Activated naive CD4-positive, alpha-beta T cell treated with anti-CD3 and anti-CD28 coated beads, Interleukin-2, amount 10 ng/mL, durations not matched to agents 7 days and 5 days (primary cell): ENCODE results near the gene ATF7.

ENCODE experiments used
- CTCF ChIA-PET: fragments of 350-600 bp; sonication (Branson Sonifier 250); formaldehyde crosslinking; loops from one replicate; lab custom pipeline; 2021; ENCODE audit warnings: antibody characterized with exemption; lab: Charles Lee
- DNase-seq: peaks from one replicate; pipeline ENCODE4 v3.0.0-alpha.2; 2020
- H3K27ac Mint-ChIP-seq: one replicate; pipeline ENCODE4 v1.8.0; 2021; ENCODE audit warnings: mild to moderate bottlenecking, moderate library complexity, mixed read lengths
- H3K27me3 Mint-ChIP-seq: one replicate; pipeline ENCODE4 v1.8.0; 2021; ENCODE audit warnings: mild to moderate bottlenecking, mixed read lengths
- H3K36me3 Mint-ChIP-seq: one replicate; pipeline ENCODE4 v1.8.0; 2021; ENCODE audit warnings: mixed read lengths
- H3K4me1 Mint-ChIP-seq: one replicate; pipeline ENCODE4 v1.8.0; 2021; ENCODE audit warnings: mixed read lengths
- H3K4me3 Mint-ChIP-seq: one replicate; pipeline ENCODE4 v1.8.0; 2021; ENCODE audit warnings: mild to moderate bottlenecking, moderate library complexity, mixed read lengths
- H3K9me3 Mint-ChIP-seq: one replicate; pipeline ENCODE4 v1.8.0; 2021; ENCODE audit warnings: mixed read lengths

Gene ATF7

DNA sequence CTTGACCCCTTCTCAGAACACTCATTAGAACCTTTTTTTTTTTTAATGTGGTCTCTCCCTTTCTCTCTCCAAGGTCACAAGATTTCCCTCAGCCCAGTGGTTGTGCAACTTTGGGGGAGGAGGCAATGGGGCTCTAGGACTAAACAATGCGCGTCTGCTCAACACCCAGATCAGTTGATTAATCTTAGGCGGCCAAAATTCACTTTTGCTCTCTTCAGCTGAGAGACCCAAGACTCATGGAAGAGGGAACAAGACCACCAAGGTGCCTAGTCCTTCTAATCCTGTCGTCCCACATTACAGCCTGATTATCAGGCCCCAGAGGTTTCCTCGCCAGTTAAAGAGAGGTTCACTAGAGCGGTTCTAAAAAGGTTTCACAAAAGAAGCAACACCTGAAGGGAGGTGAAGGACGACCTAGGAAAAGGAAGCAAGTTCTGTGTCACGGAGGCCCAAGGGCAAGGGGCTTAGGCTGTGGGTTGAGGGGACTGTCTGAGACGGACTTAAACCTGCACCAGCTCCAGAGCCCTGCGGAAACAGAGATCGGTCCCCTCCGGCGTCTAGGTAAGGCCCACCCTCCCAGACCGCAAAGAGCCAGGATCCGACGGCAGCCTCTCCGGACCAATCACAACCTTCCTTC is 125.9 kb downstream of the ATF7 start:
- CTCF ChIA-PET, result interaction anchor here (0.6 to 2.3 kb wide), 8 partner anchors 8 to 179 kb away, joined by 4 to 8 read pairs (median 6); partner anchors contain the start of gene AAAS
- Mint-ChIP-seq H3K27me3 (no peaks in the 10 kb centered on the region), H3K36me3 (peaks cover 6% of the 10 kb centered on the region), H3K9me3 (no peaks in the 10 kb centered on the region), H3K27ac (peak overlapping the region; percentile 96), H3K4me3 (peak overlapping the region; percentile 80), H3K4me1 (peaks cover 52% of the 10 kb centered on the region)
- DNase-seq, result peak; percentile 41

- Mint-ChIP-seq H3K36me3 (peaks cover 6% of the 10 kb centered on the region), H3K4me1 (peaks cover 53% of the 10 kb centered on the region), H3K9me3 (no peaks in the 10 kb centered on the region), H3K4me3 (peak within 1 kb of the TSS; percentile 80), H3K27me3 (no peaks in the 10 kb centered on the region), H3K27ac (peak within 1 kb of the TSS; percentile 96)
- CTCF ChIA-PET, result interaction anchor here (0.6 to 2.3 kb wide), 4 partner anchors 9 to 51 kb away, joined by 5 to 8 read pairs (median 6); no protein-coding TSS in a partner anchor
- peak; percentile 82 for DNase-seq
Observed at GRCh38 chr12:53499266-53500141, 126.7 kb downstream of the ATF7 start, which contains the start of gene MAP3K12. MAP3K12 (minus strand) TSS chr12:53499458; CDS start chr12:53487391, 12,067 bp downstream.

DNA sequence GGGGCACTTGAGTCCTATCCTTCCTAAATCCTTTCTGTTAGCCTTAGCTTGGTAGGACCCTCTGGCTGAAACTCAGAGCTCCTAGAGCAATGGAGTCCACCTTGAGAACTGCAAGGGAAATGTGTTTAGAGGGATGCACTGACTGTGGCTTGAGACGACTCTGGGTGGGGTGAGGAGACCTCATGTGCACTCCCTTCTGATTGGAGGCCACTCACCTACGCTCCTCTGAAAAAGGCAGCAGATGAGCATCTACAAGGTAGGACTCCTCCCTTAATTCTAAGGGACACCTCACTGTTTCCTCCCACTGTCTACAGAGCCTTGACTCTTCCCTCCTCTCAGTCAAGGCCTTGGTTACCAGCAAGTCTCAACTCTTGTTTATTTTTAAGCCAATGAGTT is 127.9 kb downstream of the ATF7 start:
- H3K36me3 Mint-ChIP-seq, result peaks cover 3% of the 10 kb centered on the region
- CTCF ChIA-PET, result interaction anchor here (0.7 to 1.5 kb wide), 4 partner anchors 11 to 57 kb away, joined by 3 to 9 read pairs (median 4); no protein-coding TSS in a partner anchor

GRCh38 chr12:53497461-53497860 is 128.7 kb downstream of the ATF7 start:
- DNase-seq, result no peak
- H3K27me3 Mint-ChIP-seq, result no peaks in the 10 kb centered on the region
- no peak overlapping the region for H3K27ac Mint-ChIP-seq
- peak overlapping the region; percentile 80 for H3K4me3 Mint-ChIP-seq
- no peaks in the 10 kb centered on the region for H3K9me3 Mint-ChIP-seq
- CTCF ChIA-PET, result interaction anchor here (1.0 to 1.5 kb wide), 3 partner anchors 12 to 21 kb away, joined by 3 to 9 read pairs (median 5); no protein-coding TSS in a partner anchor
- H3K36me3 Mint-ChIP-seq, result peaks cover 5% of the 10 kb centered on the region
- H3K4me1 Mint-ChIP-seq, result peaks cover 63% of the 10 kb centered on the region

More for the DNA sequence above, 127.9 kb downstream of the ATF7 start:
- Mint-ChIP-seq H3K4me3 (peak overlapping the region; percentile 80), H3K27ac (peak overlapping the region; percentile 86), H3K9me3 (no peaks in the 10 kb centered on the region), H3K4me1 (peaks cover 63% of the 10 kb centered on the region), H3K27me3 (no peaks in the 10 kb centered on the region)
- no peak for DNase-seq

DNA sequence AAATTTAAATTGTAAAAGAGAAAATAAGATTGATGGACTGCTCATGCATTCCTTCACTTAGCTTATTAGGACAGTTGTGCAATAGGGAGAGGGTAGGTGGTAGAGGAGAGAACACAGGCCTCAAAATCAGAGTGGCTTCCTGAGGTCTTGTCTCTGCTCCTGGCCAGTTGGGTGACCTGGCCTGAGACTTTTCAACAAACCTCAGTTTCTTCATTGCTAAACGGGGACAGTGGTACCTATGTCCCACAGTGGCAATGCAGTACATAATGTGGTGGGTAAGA is 129.5 kb downstream of the ATF7 start:
- DNase-seq, result no peak
- H3K27me3 Mint-ChIP-seq, result no peaks in the 10 kb centered on the region
- H3K9me3 Mint-ChIP-seq, result no peaks in the 10 kb centered on the region
- H3K27ac Mint-ChIP-seq, result no peak overlapping the region
- peaks cover 60% of the 10 kb centered on the region for H3K4me1 Mint-ChIP-seq
- H3K36me3 Mint-ChIP-seq, result peaks cover 5% of the 10 kb centered on the region
- CTCF ChIA-PET, result no interaction called here
- no peak overlapping the region for H3K4me3 Mint-ChIP-seq

DNA sequence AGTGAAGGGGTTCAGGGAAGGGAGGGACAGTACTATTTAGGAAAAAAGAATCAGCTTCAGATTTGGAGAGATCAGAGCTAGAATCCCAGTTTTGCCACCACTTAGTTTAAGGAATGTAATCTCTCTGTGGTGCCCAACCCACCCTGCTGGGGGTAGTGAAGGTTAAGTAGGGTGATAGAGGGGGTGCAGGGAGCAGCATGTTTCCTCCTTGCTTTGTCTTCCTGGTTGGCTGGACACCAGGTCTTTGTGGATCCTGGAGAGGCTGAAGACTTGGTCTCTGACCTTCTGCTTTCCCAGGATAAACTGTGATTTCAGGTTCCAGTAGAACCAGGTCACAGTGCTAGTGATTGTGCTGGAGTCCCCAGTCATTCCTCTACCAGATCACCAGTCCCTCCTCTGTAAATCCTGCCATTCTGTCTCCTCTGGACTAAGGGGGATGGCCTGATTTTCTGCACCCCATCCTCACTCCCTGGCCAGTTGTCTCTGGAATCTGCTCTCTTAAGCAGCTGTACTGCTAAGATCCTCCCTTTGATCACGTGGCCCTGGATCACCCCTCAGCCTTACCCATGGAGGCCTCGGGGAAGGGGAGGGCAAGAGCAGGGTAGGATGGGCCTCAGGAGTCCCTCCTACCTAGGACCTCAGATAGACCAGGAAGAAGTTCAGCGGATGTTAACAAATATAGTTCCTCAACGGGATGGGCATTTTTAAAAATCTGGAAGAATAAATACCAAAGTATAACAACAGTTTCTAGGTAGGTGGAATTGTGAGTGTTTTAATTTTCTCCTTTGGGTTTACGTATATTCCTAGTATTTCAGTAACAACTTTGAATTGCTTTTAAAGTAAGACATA is 130.1 kb downstream of the ATF7 start:
- Mint-ChIP-seq H3K4me3 (no peak overlapping the region), H3K9me3 (no peaks in the 10 kb centered on the region), H3K27me3 (no peaks in the 10 kb centered on the region), H3K27ac (no peak overlapping the region), H3K36me3 (peaks cover 5% of the 10 kb centered on the region), H3K4me1 (peaks cover 60% of the 10 kb centered on the region)
- CTCF ChIA-PET, result no interaction called here
- no peak for DNase-seq

GRCh38 chr12:53493610-53494391 is 132.4 kb downstream of the ATF7 start:
- H3K9me3 Mint-ChIP-seq, result no peaks in the 10 kb centered on the region
- H3K36me3 Mint-ChIP-seq, result peaks cover 5% of the 10 kb centered on the region
- no peaks in the 10 kb centered on the region for H3K27me3 Mint-ChIP-seq
- peak overlapping the region; percentile 87 for H3K4me3 Mint-ChIP-seq
- peak overlapping the region; percentile 75 for H3K27ac Mint-ChIP-seq
- peaks cover 49% of the 10 kb centered on the region for H3K4me1 Mint-ChIP-seq
- DNase-seq, result no peak
- CTCF ChIA-PET, result interaction anchor here (1.0 to 1.1 kb wide), 3 partner anchors 12 to 17 kb away, joined by 3 to 5 read pairs (median 4); no protein-coding TSS in a partner anchor

DNA sequence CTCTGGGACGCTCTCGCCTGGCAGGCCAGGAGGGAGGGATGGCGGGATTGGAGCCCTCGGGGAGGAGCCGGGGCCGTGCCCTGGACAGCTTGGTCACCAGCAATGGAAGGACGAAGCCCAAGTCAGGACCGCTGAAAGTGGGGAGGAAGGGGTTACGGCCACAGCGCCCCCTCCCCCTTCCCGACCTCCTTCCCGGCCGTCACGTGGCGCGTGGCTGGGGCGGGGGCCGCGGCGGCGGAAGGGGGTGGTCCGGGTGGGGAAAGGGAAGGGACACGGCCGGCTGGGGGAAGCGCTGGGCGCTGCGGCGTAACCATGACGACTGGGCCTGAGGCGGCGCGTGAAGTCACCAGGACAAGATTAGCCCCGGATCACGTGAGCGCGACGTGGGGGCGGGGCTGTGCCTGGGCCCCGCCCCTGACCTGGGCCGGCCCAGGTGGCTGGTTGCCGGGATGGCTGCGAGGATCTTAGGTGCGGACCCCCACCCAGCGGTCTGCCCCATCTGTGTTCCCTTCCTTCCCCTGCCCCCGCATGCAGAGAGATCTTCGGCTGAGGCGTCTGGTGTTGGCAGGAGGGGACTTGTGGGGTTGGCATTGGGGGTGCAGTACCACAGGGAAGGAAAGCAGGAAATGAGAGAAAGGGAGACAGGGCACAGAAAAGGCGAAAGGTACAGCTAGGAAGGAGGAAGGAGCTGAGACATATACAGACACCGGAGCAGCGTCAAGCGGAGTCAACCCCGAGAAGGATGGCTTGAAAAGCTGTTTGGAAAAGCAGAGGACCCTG is 133.2 kb downstream of the ATF7 start:
- H3K9me3 Mint-ChIP-seq, result no peaks in the 10 kb centered on the region
- H3K4me1 Mint-ChIP-seq, result peaks cover 42% of the 10 kb centered on the region
- H3K36me3 Mint-ChIP-seq, result peaks cover 7% of the 10 kb centered on the region
- H3K27ac Mint-ChIP-seq, result peak overlapping the region; percentile 75
- H3K4me3 Mint-ChIP-seq, result peak overlapping the region; percentile 87
- CTCF ChIA-PET, result interaction anchor here (1.0 to 1.1 kb wide), 4 partner anchors 11 to 16 kb away, joined by 3 to 5 read pairs (median 4); no protein-coding TSS in a partner anchor
- peak; percentile 93 for DNase-seq
- H3K27me3 Mint-ChIP-seq, result no peaks in the 10 kb centered on the region

DNA sequence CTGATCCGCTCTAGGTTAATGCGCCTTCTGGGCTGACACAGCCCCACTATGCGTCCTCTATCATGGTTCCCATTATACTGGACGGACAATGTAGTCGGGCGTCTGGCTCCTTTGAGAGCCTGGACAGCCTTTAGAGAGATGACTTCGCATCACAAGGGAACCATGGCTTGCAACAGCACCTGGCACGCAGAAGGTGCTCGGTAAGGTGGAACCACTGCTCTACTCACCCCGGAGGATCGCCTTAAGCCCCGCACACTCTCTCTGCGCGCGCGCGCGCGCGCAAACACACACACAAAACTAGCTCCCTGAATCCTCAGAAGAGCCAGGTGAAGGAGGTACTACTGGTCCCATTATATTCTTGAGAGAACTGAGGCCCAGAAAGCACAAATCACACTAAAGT is 134.0 kb downstream of the ATF7 start:
- Mint-ChIP-seq H3K27me3 (no peaks in the 10 kb centered on the region), H3K36me3 (peaks cover 13% of the 10 kb centered on the region), H3K27ac (peak overlapping the region; percentile 69), H3K4me1 (peaks cover 33% of the 10 kb centered on the region), H3K4me3 (peak overlapping the region; percentile 66), H3K9me3 (no peaks in the 10 kb centered on the region)
- no peak for DNase-seq
- CTCF ChIA-PET, result interaction anchor here (1.1 to 2.5 kb wide), 5 partner anchors 8 to 17 kb away, joined by 3 to 10 read pairs (median 4); partner anchors contain the start of gene TARBP2

DNA sequence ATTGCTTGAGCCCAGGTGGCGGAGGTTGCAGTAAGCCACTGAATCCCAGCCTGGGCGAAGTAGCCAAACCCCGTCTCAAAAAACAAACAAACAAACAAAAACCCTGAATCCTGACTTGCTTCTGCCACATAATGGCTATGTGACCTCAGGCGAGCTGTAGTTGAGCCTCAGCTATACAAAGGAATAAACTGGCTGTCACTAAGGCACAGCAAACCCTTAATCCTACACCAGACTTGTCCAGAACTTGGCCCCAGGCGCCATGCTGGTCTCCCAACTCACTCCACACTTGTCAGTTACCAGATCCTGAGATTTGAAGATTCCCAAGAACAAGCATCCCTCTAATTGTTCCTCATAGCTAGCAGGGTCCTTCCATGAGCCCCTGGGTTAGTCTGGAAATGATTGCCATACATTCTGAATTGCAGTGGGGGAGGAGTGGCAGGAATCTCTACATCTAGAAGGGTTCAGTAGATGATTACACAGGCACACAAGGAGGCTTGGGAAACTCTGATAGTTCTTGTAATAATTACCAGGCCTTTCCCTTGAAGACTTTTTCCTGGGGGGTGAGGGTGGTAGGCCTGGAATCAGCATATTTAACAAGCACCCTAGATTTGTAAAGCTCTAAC is 136.8 kb downstream of the ATF7 start:
- H3K4me3 Mint-ChIP-seq, result no peak overlapping the region
- no peaks in the 10 kb centered on the region for H3K9me3 Mint-ChIP-seq
- CTCF ChIA-PET, result interaction anchor here (1.2 to 1.7 kb wide), 2 partner anchors 13 to 168 kb away, joined by 3 to 5 read pairs; partner anchors contain the start of gene AAAS
- DNase-seq, result no peak
- peaks cover 16% of the 10 kb centered on the region for H3K36me3 Mint-ChIP-seq
- H3K27ac Mint-ChIP-seq, result no peak overlapping the region
- peaks cover 19% of the 10 kb centered on the region for H3K4me1 Mint-ChIP-seq
- no peaks in the 10 kb centered on the region for H3K27me3 Mint-ChIP-seq

DNA sequence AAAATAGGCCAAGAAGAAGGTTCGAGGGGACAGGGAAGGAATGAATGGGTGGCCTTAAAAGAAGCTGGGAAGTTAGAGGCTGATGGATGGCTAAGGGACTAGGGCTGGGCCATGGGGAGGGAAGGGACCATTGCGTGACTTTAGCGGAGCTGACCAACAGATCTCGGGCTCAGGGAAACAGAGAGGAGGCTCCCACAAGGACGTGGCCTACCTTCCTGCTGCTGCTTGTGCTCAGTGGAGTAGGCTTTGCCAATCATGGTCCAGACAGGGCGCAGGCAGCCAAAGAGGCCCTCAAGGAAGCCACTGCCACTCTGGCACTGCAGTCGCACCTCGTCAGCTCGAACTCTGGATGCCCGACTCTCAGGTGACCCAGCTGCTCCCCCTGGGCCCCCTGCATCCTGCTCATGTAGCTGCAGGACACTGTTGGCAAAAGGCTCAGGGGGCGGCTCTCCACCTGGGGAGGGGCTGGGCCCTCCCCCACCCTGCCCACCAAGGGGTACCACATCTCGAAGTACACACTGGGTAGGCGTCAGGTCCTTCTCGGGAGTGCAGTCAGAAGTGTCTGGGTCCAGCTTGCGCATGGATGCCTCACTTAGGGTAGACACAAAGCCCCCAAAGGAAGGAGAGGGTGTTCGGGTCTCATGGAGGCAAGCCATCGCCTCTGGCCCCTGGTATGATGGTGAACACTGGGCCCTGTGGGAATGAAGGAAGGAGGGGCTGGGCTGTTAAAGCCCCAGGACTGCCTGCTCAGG is 139.3 kb downstream of the ATF7 start:
- peaks cover 30% of the 10 kb centered on the region for H3K36me3 Mint-ChIP-seq
- no peak overlapping the region for H3K4me3 Mint-ChIP-seq
- no peaks in the 10 kb centered on the region for H3K9me3 Mint-ChIP-seq
- no peaks in the 10 kb centered on the region for H3K27me3 Mint-ChIP-seq
- no peaks in the 10 kb centered on the region for H3K4me1 Mint-ChIP-seq
- no peak overlapping the region for H3K27ac Mint-ChIP-seq
- CTCF ChIA-PET, result interaction anchor here (0.9 kb wide), 1 partner anchor 11 kb away, joined by 5 read pairs; no protein-coding TSS in a partner anchor
- DNase-seq, result no peak
